ENCODE results near the gene DHPS.
"Not testable (repeated sequence)": the region's sequence is repeated elsewhere in the genome, so short reads cannot be mapped to it uniquely, and the experiment has no call there.

The DHPS gene

GRCh38 chr19:12670159-12670928, 11.3 kb downstream of the DHPS start:
- no peak for DNase-seq

GRCh38 chr19:12669270-12670158, 12.2 kb downstream of the DHPS start:
- peak; percentile 86 for DNase-seq

- DNase-seq: peak; percentile 71
Observed at GRCh38 chr19:12668932-12669269, 12.8 kb downstream of the DHPS start.

- DNase-seq: no peak
Observed at GRCh38 chr19:12668346-12668745, 13.3 kb downstream of the DHPS start.

GRCh38 chr19:12667731-12668302, 13.9 kb downstream of the DHPS start:
- DNase-seq: no peak

GRCh38 chr19:12666265-12667048, 15.2 kb downstream of the DHPS start, which contains the start of the genes MAN2B1 and WDR83:
MAN2B1 (minus strand) TSS chr19:12666742; CDS start chr19:12666701, 41 bp downstream.
WDR83 (plus strand) TSS chr19:12666807; CDS start chr19:12669791, 2,984 bp downstream.
- peak; percentile 92 for DNase-seq

GRCh38 chr19:12665671-12666264, 15.9 kb downstream of the DHPS start:
- DNase-seq: no peak

- DNase-seq: no peak
Observed at GRCh38 chr19:12665281-12665573, 16.5 kb downstream of the DHPS start.

- DNase-seq: peak; percentile 37
Observed at GRCh38 chr19:12664406-12665280, 17.0 kb downstream of the DHPS start.

GRCh38 chr19:12660980-12661379, 20.7 kb downstream of the DHPS start:
- DNase-seq: no peak

GRCh38 chr19:12657966-12658365, 23.7 kb downstream of the DHPS start:
- no peak for DNase-seq

GRCh38 chr19:12656899-12657571, 24.6 kb downstream of the DHPS start:
- no peak for DNase-seq

GRCh38 chr19:12655546-12655945, 26.1 kb downstream of the DHPS start:
- no peak for DNase-seq

- DNase-seq: no peak
Observed at GRCh38 chr19:12652219-12652618, 29.5 kb downstream of the DHPS start.

GRCh38 chr19:12649941-12650340, 31.7 kb downstream of the DHPS start:
- no peak for DNase-seq

- peak; percentile 93 for DNase-seq
Observed at GRCh38 chr19:12648088-12648487, 33.6 kb downstream of the DHPS start.

GRCh38 chr19:12647490-12648071, 34.1 kb downstream of the DHPS start:
- DNase-seq: peak; percentile 97

GRCh38 chr19:12647047-12647446, 34.6 kb downstream of the DHPS start:
- peak; percentile 87 for DNase-seq

GRCh38 chr19:12646551-12646950, 35.1 kb downstream of the DHPS start:
- DNase-seq: no peak

- DNase-seq: not testable (repeated sequence)
Observed at GRCh38 chr19:12643716-12644115, 38.0 kb downstream of the DHPS start.
